Left colon (tissue), 2 donors: ENCODE results near the gene ARHGAP24. TPM values are rescaled to one million over a fixed set of nuclear protein-coding genes. Genes with fewer than 3 reads are reported as not detected.

ENCODE experiments used
- ATAC-seq: fragments of 200-7000 bp; cut with Tn5 transposase; one replicate; pipeline ENCODE4 v1.9.1; 2020; ENCODE audit warnings: mild to moderate bottlenecking, moderate library complexity
- DNase-seq, 2 donors: peaks; one replicate each; pipeline ENCODE4 v3.0.0-alpha.2; 2020
- intact Hi-C, 2 donors: fragments of 100-400 bp; cut with DNase I in 1 of 2; cut with micrococcal nuclease in 1 of 2; formaldehyde crosslinking; loops; one replicate each; pipeline versions ENCODE4 v1.11.2 to v1.14.0; 2022; cut with DNase I, micrococcal nuclease
- total RNA-seq, 2 donors: library from RNA; stranded (reverse); fragmentation: NEBNext Ultra II Directional; extraction: Animal tissue kit (Norgen Biotek cat#: 25700); gene quantifications; one replicate each; pipeline ENCODE4 v1.2.1, GENCODE V29; 2021
- donor health status: DM: no; HTN: no; CAD: no.
- donor health status: DM: yes; HTN: yes; CAD: no.

ARHGAP24 gene
- total RNA-seq, 2 donors from 2014 or later = 6.0 to 7.0 TPM

DNA sequence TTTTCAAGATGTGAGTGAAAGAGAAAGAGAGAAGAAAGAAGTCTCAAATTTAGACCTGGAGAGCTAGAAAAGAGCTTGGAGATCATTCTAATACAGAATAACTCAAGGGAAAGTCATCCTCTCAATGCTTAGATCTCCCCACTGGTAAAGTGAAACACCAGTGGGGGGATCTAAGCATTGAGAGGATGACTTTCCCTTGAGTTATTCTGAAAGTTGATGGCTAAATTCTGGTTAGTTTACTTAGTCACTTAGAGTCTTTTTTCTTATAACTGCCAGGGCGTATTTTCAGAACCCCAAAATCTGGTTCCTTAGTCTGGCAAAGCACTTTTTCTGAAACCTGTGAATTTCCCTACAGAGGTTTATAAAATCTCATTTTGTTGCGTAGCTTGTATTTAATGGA, 198.6 kb downstream of the ARHGAP24 start:
- ATAC-seq (no peak), DNase-seq (no peak)
- intact Hi-C loops = no loop called here

DNA sequence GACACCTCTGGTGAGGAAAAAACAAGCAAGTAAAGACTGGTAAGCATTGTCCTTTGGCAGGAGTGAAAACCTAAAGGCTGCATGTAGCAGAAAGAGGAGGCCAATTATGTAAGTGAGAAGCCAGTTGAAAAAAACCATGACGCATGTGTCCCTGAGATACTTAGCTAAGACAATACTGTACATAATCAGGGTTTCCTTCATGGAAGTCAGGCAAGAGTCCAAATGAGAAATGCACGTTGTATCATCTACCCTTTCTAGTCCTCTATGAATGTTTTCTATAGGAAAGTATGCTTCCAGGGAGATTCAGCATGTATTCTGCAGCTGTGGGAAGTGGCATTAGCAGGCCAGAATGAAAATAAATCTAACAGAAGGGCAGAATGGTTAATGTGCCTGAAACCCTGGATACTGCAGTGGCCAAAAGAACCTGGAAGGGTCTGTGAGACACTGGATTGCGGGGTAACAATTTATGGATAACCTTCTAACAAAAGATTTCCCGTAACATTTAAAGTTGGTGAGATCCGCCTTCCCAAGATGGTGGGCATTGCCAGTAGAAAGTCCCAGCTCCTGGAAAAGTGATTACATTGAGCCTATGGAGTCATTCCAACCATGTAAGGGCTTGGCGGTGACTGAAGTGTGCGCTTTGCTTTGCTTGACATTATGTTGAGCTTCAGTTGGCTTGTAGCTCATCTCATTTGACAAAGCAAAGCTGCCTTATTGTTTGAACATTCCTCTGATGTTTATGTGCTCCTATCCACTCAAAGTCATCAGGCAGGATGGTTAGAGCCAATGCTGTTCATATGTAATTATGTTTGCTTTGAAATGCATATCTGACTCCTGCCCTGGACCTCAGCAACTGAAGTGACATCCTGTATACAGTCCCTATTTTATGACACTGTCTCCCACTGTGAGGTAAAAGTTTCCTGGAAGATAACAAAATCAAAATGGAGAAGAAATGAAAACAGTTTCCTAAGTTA, 200.4 kb downstream of the ARHGAP24 start:
- no peak for ATAC-seq
- DNase-seq = no peak
- intact Hi-C loops = no loop called here

DNA sequence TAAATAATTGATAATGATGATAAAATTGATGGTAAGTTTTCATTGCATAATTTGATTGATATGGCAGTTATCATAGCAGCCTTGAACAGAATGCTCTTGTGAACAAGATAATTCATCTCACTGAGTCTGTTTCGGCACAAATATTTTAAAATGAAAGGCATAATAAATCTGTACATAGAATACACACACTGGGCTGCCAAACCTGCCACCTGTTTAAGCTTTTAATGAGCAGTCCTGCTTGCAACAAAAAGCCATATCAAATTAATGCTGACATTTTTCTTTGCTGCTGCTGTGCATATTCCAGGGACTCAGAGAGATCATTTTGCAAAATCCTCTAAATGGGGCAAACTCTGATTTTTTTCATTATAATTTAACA, 201.1 kb downstream of the ARHGAP24 start:
- no peak for DNase-seq
- no peak for ATAC-seq
- intact Hi-C loops = no loop called here

DNA sequence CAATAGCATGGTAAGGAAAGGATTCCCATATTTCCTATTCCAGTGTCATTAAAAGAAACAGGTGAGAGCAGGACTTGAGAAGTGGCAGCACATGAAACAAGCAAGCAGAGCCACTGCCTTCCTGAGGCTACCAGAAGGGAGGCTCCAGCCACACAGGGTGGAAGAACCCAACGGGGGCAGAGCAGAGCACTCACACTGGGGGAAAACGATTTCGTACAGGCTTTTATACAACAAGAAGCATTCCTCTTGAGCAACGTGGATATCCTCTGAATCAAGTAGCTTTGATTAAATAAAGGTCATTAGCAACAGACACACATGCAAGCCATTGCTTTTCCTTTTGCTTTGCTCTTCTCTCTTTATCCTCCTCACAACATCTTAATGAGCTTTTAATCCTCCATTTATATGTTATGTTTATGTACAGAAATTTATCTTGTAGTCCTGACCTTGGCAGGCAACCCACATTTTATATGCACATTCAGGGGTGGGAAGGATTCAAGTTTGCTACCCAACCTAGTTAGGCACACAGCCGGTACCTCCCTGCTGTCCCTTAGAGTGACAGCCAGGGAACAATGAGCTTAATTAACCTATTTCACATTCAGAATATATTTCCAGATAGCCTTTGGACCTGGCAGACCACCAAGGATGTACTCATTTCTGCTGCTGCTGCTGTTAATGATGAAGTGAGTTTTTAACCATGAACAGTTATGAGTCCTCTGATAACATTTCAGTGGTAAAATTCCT, 202.1 kb downstream of the ARHGAP24 start:
- DNase-seq (peak in 1 of 2 donors; percentile 28), ATAC-seq (peak; percentile 40)
- intact Hi-C loops = no loop called here

DNA sequence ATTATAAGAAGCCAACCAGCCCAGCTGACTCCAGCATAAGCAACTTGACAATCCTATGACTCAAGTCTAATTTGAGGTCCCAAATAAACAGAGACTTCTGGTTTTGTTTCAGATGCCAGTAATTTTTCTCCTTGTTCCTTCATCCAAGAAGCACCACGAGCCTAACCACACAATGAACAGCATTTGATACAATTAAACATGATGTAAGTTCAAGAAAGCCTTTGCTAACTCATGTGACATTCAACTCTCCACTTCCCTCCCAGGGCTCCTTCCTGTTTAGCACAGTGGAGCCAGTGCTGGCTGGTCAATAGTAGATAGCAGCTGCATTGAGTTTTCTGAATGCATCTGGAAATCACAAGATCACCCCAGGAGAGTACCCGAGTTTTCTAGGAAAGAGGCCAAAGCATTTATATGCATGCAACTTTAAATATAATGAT, 206.3 kb downstream of the ARHGAP24 start:
- intact Hi-C loops = no loop called here
- DNase-seq (peak in 1 of 2 donors; percentile 36), ATAC-seq (no peak)

DNA sequence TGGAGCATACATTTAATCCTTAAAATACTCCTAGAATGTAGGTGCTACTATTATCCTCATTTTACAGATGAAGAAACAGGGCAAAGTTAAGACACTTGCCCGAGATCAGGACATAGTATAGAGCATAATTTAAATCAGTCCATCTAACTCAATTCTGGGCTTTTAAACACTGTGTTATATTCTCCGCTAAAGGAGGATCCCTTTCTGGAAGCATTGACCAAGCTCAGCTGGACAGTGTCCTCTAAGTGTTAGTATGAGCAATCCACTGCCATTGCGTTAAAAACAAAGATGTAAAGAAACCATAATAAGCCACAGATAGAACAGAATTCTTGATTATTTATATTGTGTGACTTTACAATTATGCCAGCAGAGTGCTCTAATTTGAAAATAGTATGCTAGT, 207.0 kb downstream of the ARHGAP24 start:
- intact Hi-C loops = no loop called here
- DNase-seq = no peak
- ATAC-seq = no peak

DNA sequence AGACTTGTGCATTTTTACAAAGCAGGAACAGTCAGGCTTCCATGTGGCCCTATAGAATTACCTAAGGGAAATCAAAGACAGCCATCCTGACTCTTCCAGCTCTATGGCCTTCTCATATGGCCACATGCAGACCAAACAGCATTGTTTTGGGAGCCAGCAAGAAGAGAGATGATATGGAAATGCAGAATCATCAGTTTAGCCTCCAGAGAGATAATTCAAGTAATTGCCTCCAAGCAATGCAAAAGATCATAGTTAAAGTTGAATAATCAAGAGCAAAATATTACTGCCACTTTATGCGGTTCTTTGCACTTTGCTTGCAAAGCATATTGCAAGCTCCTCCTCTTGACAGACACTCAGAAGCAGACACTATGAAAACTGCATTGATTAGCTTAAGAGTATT, 207.4 kb downstream of the ARHGAP24 start:
- intact Hi-C loops = no loop called here
- ATAC-seq (no peak), DNase-seq (no peak)

DNA sequence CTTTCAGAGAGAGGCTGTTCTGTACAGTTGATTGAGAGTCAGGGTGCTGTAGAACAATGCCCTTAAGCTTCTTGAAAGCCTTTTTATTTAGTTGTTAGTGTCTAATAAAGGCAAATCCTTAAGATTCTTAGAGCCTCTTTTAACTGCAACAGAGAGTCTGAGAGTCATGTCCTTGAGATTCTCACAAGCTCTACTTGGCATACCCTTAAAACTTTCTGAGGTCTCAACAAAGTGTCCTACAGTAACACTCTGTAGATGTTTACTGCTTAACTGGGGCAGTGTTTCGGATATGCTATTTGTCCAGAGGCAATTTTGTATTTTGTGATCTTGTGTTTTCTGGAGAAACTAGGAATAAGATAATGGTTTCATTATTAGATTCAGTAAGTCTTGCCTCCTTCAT, 209.7 kb downstream of the ARHGAP24 start:
- DNase-seq (no peak), ATAC-seq (no peak)
- intact Hi-C loops = no loop called here

DNA sequence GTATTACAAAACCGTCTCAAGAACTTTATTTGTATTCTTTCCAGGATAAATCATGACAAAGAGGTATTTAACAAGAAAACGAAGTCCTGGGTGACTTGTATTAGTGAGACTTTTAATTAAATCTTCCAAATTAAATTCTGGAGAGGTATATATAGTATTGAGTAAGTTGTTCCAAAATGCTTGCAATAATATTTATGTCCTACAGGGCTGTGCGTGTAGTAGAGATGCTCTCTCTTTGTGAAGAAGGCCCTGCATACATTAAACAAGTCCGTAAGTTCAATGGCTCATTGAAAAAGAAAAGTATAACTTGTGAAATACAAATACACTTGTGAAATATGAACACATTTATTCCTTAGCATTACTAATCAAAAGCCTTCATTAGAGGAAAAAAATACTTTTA, 211.4 kb downstream of the ARHGAP24 start:
- DNase-seq (no peak), ATAC-seq (no peak)
- intact Hi-C loops = no loop called here

DNA sequence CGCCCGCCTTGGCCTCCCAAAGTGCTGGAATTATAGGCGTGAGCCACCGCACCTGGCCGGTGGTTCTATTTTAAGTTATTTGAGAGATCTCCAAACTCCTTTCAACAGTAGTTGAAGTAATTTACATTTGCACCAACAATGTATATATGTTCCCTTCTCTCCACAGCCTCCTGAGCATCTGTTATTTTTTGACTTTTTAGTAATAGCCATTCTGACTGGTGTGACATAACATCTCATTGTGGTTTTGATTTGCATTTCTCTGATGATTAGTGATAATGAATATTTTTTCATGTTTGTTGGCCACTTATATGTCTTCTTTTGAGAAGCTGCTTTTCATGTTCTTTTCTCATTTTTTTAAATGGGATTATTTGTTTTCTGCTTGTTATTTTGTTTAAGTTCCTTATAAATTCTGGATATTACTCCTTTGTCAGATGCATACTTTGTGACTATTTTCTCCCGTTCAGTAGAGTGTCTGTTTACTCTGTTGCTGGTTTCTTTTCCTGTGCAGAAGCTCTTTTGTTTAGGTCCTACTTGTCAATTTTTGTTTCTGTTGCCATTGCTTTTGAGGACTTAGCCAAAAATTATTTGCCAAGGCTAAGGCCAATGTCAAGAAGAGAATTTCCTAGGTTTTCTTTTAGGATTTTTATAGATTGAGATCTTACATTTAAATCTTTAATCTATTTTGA, 213.2 kb downstream of the ARHGAP24 start:
- DNase-seq (no peak), ATAC-seq (no peak)
- intact Hi-C loops = no loop called here

DNA sequence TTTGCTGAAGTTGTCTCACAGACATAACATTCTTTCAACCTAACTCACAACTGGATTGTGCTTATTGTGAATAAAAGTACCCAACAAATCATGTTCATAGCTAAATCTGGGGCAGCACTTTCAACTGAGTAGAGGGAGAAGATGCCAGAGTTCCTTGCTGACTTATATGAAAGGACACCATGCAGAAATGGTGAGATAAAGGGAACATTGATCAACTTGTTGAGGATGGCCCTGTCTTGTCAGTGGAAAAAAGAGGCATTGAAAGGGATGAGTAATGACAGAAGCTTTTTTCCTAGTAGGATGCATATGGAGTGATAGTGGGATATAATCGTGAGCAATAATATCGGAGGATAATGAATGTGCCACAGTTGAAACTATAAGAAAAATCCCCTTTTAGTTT, 221.7 kb downstream of the ARHGAP24 start:
- DNase-seq = no peak
- intact Hi-C loops = no loop called here
- no peak for ATAC-seq

DNA sequence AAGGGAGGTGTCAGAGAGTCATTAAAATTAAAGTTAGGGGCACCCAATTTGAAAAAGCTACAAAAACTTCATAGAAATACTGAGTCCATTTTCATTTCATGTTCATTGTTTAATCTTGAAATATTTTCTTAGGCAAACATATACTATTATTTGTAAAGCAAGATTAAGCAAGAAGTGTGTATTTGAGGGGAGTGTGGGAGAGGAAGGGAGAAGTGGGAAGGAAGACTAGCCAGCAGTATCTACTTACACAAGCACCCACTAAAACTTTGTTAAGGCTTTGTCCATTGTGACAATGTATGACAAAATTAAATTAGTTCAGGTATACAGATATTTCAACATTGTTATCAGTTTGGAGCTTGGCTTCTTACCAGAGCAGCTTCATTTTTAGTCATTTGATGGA, 222.9 kb downstream of the ARHGAP24 start:
- intact Hi-C loops = no loop called here
- DNase-seq (no peak), ATAC-seq (no peak)

DNA sequence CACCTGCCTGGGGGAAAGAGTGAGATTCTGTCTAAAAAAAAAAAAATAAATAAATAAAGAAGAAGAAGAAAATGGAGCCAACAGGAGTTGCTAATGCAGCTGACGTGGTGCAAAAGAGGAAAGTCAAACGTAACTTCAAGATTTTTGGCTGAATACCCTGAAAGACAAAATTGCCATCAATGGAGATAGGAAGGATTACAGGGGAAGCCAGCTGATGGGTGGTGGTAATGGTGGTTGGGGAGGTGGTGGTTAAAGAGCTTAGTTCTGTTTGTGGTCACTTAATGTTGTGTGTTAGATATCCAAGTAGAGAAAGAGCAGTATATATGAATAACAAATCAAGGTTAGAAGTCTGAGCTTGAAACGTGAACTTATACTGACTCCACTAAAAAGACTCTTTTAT, 225.4 kb downstream of the ARHGAP24 start:
- DNase-seq (no peak), ATAC-seq (no peak)
- intact Hi-C loops = no loop called here

DNA sequence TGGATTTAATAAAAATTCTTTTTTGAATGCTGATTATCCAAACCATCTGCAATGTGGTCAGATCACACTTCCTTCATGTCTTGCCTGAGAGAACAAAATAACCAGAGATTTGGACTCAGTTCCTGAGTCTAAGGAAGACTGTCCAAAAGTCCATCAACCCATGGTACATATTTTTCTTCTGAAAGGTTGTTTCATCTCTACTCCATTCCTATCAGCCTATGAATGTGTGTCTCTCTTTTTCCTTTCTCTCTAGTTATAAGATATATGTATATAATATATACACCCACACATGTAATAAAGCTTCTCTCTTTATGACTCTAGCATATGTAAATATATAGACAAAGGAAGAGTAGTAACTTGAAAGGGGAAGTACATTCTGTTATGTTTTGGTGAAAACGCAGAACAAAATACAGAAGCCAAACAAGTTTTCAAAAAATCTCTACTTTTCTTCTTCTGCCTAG, 226.9 kb downstream of the ARHGAP24 start:
- peak; percentile 31 for ATAC-seq
- no peak for DNase-seq
- intact Hi-C loops = no loop called here

DNA sequence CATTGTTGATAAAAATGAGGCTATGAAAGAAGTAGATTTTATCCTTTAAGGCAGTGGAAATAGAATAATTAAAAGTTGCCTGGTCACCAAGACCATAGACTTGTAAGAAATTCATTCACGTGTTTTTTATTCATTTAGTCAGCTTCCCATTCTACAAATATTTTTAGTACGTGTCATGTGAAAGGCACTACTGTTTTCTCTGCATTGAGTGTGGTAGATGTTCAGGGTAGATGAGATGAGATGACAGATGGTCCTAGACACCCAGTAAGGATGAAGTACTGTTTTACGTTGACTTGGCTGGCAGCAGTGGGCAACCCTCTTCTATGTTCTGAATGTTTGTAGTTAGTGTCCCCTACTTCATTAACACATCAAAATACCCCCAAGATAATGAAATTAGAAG, 228.1 kb downstream of the ARHGAP24 start:
- DNase-seq = no peak

DNA sequence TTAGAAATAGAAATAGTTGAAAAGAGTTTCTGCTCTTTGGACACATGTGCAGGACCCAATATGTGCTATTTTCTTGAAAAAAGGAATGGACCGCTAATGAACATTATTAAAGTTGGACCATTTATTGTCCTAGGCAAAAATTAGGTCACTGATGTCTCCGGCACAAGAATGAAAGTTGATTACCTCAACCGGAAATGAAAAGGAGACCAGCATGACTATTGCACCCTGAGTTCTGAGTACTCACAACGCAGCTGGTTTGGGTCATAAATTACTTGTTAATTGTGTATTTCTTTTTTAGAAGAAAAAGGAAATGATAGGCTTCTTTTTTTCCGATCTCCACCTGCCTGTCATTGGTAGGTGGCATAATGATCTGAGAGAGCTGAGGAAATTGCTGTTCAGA, 232.7 kb downstream of the ARHGAP24 start:
- intact Hi-C loops = no loop called here
- no peak for DNase-seq
- ATAC-seq = no peak

More for the DNA sequence above, 228.1 kb downstream of the ARHGAP24 start:
- no peak for ATAC-seq
- intact Hi-C loops = no loop called here

DNA sequence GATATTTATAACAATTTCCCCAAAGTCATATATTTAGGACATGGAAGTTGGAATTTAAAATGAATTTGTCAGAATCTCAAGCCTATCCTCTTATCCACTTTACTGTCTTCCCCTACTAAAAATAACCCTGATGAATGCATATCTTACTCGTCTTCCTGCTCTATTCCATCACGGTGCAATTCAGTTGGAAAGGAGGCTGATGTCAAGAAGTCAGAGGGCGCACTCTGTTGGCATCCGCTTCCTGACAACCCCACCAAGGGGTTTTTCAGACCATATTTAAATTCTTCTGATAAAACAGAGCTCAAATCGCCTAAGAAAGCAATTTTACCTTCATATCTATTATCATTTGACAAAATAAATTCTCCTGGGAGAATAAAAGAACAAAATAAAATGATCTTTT, 233.5 kb downstream of the ARHGAP24 start:
- intact Hi-C loops = no loop called here
- DNase-seq = no peak
- ATAC-seq = no peak

DNA sequence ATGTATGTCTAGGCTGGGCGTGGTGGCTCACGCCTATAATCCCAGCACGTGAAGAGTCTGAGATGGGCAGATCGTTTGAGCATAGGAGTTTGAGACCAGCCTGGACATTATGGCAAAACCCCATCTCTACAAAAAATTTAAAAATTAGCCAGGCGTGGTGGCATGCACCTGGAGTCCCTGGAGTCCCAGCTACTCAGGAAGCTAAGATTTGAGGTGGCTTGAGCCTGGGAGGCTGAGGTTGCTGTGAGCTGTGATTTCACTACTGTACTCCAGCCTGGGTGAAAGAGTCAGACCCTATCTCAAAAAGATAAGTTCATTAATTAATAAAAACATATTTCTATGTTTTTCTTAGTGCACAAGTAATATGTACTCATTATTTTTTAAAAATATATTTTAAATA, 238.1 kb downstream of the ARHGAP24 start:
- ATAC-seq (no peak), DNase-seq (no peak)
- intact Hi-C loops = no loop called here

DNA sequence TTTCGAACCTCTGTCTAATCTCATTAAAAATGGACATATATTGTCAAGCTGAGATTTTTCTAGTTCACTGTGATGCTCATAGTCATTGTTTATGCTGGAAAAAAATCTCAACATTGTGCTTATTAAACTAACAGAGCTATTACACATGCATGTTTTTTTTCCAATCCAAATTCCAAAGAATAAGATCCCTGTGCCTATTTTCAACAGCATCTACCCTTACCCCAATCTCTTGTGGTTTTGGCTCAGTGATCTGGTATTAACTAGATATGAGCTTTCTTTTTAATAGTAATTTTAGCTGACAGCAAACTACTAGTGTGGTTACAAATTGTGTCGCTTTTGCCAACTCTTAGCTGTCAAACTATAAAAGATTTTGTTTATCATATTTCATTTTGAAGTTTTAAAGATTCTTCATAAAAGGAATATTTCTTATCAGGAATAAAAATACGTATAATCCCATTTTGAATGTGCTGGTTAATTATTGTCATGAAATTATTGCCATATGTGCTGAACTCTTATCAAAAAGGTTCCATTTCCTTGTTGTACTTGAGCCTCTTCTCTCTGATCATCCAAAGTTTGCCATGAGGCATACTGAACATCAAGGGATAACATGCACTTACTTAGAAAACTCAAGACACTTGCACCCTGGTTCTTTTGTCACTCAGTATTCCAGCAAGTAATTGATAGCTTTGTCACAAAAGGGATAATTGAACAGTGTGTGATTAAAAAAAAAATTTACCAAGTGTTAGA, 241.2 kb downstream of the ARHGAP24 start:
- DNase-seq = no peak
- peak; percentile 79 for ATAC-seq
- intact Hi-C loops = no loop called here
